22Rv1 (cell line): ENCODE measurements around the gene EGFLAM.

Experiments used
- ZFX ChIP-seq: fragments of 450-650 bp; IDR thresholded peaks from 2 replicates; pipeline ENCODE4 v1.6.1; 2017; ENCODE audit warnings: antibody characterized with exemption, borderline replicate concordance
- TF ChIP-seq, protein P1 (sequence below): fragments of 450-650 bp; IDR thresholded peaks from 2 replicates; pipeline ENCODE4 v1.5.1; 2017; ENCODE audit warnings: mild to moderate bottlenecking

DNA sequence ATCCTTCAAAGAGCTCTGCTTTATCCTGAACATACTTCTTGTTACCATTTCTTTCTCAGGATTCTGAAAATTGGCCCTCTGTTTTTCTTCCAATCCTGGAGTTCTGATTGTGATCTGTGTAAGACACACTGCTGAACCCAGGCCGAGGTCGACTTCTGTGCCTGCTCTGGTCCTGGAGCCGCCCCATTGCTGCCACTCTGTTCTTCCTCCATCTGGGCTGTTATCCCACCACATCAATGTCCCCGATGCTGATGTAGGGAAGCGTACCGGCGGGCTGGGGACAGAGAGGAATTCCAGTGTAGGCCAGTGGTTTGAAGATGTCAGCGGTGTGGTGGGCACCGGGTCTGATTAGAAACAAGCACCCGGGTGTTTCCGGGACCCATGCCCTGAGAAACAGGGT, 195.6 kb downstream of the EGFLAM start:
- TF ChIP-seq, protein P1, sequence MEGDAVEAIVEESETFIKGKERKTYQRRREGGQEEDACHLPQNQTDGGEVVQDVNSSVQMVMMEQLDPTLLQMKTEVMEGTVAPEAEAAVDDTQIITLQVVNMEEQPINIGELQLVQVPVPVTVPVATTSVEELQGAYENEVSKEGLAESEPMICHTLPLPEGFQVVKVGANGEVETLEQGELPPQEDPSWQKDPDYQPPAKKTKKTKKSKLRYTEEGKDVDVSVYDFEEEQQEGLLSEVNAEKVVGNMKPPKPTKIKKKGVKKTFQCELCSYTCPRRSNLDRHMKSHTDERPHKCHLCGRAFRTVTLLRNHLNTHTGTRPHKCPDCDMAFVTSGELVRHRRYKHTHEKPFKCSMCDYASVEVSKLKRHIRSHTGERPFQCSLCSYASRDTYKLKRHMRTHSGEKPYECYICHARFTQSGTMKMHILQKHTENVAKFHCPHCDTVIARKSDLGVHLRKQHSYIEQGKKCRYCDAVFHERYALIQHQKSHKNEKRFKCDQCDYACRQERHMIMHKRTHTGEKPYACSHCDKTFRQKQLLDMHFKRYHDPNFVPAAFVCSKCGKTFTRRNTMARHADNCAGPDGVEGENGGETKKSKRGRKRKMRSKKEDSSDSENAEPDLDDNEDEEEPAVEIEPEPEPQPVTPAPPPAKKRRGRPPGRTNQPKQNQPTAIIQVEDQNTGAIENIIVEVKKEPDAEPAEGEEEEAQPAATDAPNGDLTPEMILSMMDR = no peak
- no peak for TF ChIP-seq ZFX
